Upper lobe of right lung (tissue), 1 donor: ENCODE results near the gene WDR62. TPM values are rescaled to one million over a fixed set of nuclear protein-coding genes. Genes with fewer than 3 reads are reported as not detected.

Source experiments
- ATAC-seq: fragments of 200-7000 bp; cut with Tn5 transposase; one replicate; pipeline ENCODE4 v1.9.1; 2020; ENCODE audit warnings: mild to moderate bottlenecking, moderate library complexity
- DNase-seq: peaks from one replicate; pipeline ENCODE4 v3.0.0-alpha.2; 2020
- H3K27ac ChIP-seq: fragments of 200-600 bp; one replicate; pipeline ENCODE4 v1.8.0; 2022
- H3K27me3 ChIP-seq: fragments of 200-600 bp; one replicate; pipeline ENCODE4 v1.8.0; 2022; ENCODE audit warnings: mild to moderate bottlenecking
- H3K36me3 ChIP-seq: fragments of 200-600 bp; one replicate; pipeline ENCODE4 v1.8.0; 2022
- H3K4me1 ChIP-seq: fragments of 200-600 bp; one replicate; pipeline ENCODE4 v1.8.0; 2022
- H3K4me3 ChIP-seq: fragments of 200-600 bp; one replicate; pipeline ENCODE4 v1.8.0; 2022; ENCODE audit warnings: mild to moderate bottlenecking
- H3K9me3 ChIP-seq: fragments of 200-600 bp; one replicate; pipeline ENCODE4 v1.8.0; 2022
- CTCF ChIP-seq: fragments of 200-600 bp; IDR thresholded peaks from one replicate; pipeline ENCODE4 v1.8.0; 2022; ENCODE audit warnings: antibody characterized with exemption
- intact Hi-C: fragments of 100-400 bp; cut with DNase I; formaldehyde crosslinking; loops from one replicate; pipeline ENCODE4 v1.11.0; 2022
- total RNA-seq: library from RNA; stranded (reverse); fragmentation: NEBNext Ultra II Directional; extraction: Animal tissue kit (Norgen Biotek cat#: 25700); gene quantifications from one replicate; pipeline ENCODE4 v1.2.1, GENCODE V29; 2021
- donor health status: DM: no; HTN: yes; CAD: no; lungs with severe emphysema.

WDR62 gene
- total RNA-seq, 1 donor from 2014 or later: 0.93 TPM

GRCh38 chr19:36101550-36102327, 47.0 kb downstream of the WDR62 start:
- no peak overlapping the region for H3K4me3 ChIP-seq
- no peaks in the 10 kb centered on the region for H3K4me1 ChIP-seq
- H3K9me3 ChIP-seq: no peaks in the 10 kb centered on the region
- H3K27ac ChIP-seq: no peak overlapping the region
- intact Hi-C loops: no loop called here
- DNase-seq (no peak), ATAC-seq (no peak)
- no peaks in the 10 kb centered on the region for H3K36me3 ChIP-seq
- no peaks in the 10 kb centered on the region for H3K27me3 ChIP-seq
- no peak for TF ChIP-seq CTCF

GRCh38 chr19:36103040-36103626, 48.4 kb downstream of the WDR62 start:
- no peak for DNase-seq
- ATAC-seq: no peak

GRCh38 chr19:36103842-36104552, 49.3 kb downstream of the WDR62 start:
- no peak overlapping the region for H3K4me3 ChIP-seq
- H3K36me3 ChIP-seq: no peaks in the 10 kb centered on the region
- intact Hi-C loops: no loop called here
- ATAC-seq: no peak
- H3K4me1 ChIP-seq: no peaks in the 10 kb centered on the region
- TF ChIP-seq CTCF: no peak
- no peak overlapping the region for H3K27ac ChIP-seq
- DNase-seq: no peak
- no peaks in the 10 kb centered on the region for H3K27me3 ChIP-seq
- no peaks in the 10 kb centered on the region for H3K9me3 ChIP-seq

More at GRCh38 chr19:36103040-36103626, 48.4 kb downstream of the WDR62 start:
- Histone ChIP-seq H3K4me3 (no peak overlapping the region), H3K36me3 (no peaks in the 10 kb centered on the region), H3K27ac (no peak overlapping the region), H3K9me3 (no peaks in the 10 kb centered on the region), H3K4me1 (no peaks in the 10 kb centered on the region), H3K27me3 (no peaks in the 10 kb centered on the region)
- TF ChIP-seq CTCF: no peak
- intact Hi-C loops: no loop called here

GRCh38 chr19:36106441-36106840, 51.7 kb downstream of the WDR62 start:
- no peak overlapping the region for H3K27ac ChIP-seq
- H3K9me3 ChIP-seq: no peaks in the 10 kb centered on the region
- H3K36me3 ChIP-seq: no peaks in the 10 kb centered on the region
- H3K4me1 ChIP-seq: no peaks in the 10 kb centered on the region
- ATAC-seq: no peak
- intact Hi-C loops: no loop called here
- no peak for DNase-seq
- H3K4me3 ChIP-seq: no peak overlapping the region
- H3K27me3 ChIP-seq: no peaks in the 10 kb centered on the region
- TF ChIP-seq CTCF: no peak

GRCh38 chr19:36106991-36107390, 52.3 kb downstream of the WDR62 start:
- no peak for DNase-seq
- Histone ChIP-seq H3K36me3 (no peaks in the 10 kb centered on the region), H3K4me1 (no peaks in the 10 kb centered on the region), H3K27me3 (no peaks in the 10 kb centered on the region), H3K9me3 (no peaks in the 10 kb centered on the region), H3K4me3 (no peak overlapping the region), H3K27ac (no peak overlapping the region)
- TF ChIP-seq CTCF: no peak
- intact Hi-C loops: no loop called here
- ATAC-seq: no peak
